ENCODE results near the gene ANKRD33B. TPM values are rescaled to one million over a fixed set of nuclear protein-coding genes. Genes with fewer than 3 reads are reported as not detected.

The ANKRD33B gene
- total and polyA plus RNA-seq, 2 experiments from 2014 or later = 2.9 to 15.4 TPM

- no peaks in the 10 kb centered on the region; the same call in 1 of the 2 replicates for H4K20me1 ChIP-seq (replicated peaks; ENCODE audit: insufficient read depth)
- Mint-ChIP-seq H3K27me3 (ENCODE audit: insufficient read depth, low read depth, poor library complexity) (peaks cover 6% of the 10 kb centered on the region), H3K4me1 (peaks cover 19% of the 10 kb centered on the region), H3K9me3 (no peaks in the 10 kb centered on the region), H3K36me3 (ENCODE audit: low read depth) (peaks cover 14% of the 10 kb centered on the region), H3K27ac (no peak overlapping the region), H3K4me3 (no peak overlapping the region)
- H3K4me3 ChIP-seq = no peak overlapping the region
- H3K27me3 ChIP-seq (ENCODE audit: insufficient read depth) = no peaks in the 10 kb centered on the region
- H3F3A ChIP-seq (replicated peaks; ENCODE audit: low read depth) = no peaks in the 10 kb centered on the region
- no peak overlapping the region for H3K4me2 ChIP-seq
- no peaks in the 10 kb centered on the region for H3K79me2 ChIP-seq (replicated peaks; ENCODE audit: insufficient read depth)
- no peaks in the 10 kb centered on the region for H3K9me2 ChIP-seq (ENCODE audit: insufficient read depth)
- no peak for ATAC-seq
- TF ChIP-seq ZNF114 (CRISPR knock-in tag; IDR thresholded peaks at IDR 0.05) (no peak), STAT1 (IDR thresholded peaks at IDR 0.05; ENCODE audit: unreplicated experiment) (no peak), EZH2 (IDR thresholded peaks at IDR 0.05; ENCODE audit: low read depth, unreplicated experiment) (no peak)
- TF ChIP-seq, protein P1, sequence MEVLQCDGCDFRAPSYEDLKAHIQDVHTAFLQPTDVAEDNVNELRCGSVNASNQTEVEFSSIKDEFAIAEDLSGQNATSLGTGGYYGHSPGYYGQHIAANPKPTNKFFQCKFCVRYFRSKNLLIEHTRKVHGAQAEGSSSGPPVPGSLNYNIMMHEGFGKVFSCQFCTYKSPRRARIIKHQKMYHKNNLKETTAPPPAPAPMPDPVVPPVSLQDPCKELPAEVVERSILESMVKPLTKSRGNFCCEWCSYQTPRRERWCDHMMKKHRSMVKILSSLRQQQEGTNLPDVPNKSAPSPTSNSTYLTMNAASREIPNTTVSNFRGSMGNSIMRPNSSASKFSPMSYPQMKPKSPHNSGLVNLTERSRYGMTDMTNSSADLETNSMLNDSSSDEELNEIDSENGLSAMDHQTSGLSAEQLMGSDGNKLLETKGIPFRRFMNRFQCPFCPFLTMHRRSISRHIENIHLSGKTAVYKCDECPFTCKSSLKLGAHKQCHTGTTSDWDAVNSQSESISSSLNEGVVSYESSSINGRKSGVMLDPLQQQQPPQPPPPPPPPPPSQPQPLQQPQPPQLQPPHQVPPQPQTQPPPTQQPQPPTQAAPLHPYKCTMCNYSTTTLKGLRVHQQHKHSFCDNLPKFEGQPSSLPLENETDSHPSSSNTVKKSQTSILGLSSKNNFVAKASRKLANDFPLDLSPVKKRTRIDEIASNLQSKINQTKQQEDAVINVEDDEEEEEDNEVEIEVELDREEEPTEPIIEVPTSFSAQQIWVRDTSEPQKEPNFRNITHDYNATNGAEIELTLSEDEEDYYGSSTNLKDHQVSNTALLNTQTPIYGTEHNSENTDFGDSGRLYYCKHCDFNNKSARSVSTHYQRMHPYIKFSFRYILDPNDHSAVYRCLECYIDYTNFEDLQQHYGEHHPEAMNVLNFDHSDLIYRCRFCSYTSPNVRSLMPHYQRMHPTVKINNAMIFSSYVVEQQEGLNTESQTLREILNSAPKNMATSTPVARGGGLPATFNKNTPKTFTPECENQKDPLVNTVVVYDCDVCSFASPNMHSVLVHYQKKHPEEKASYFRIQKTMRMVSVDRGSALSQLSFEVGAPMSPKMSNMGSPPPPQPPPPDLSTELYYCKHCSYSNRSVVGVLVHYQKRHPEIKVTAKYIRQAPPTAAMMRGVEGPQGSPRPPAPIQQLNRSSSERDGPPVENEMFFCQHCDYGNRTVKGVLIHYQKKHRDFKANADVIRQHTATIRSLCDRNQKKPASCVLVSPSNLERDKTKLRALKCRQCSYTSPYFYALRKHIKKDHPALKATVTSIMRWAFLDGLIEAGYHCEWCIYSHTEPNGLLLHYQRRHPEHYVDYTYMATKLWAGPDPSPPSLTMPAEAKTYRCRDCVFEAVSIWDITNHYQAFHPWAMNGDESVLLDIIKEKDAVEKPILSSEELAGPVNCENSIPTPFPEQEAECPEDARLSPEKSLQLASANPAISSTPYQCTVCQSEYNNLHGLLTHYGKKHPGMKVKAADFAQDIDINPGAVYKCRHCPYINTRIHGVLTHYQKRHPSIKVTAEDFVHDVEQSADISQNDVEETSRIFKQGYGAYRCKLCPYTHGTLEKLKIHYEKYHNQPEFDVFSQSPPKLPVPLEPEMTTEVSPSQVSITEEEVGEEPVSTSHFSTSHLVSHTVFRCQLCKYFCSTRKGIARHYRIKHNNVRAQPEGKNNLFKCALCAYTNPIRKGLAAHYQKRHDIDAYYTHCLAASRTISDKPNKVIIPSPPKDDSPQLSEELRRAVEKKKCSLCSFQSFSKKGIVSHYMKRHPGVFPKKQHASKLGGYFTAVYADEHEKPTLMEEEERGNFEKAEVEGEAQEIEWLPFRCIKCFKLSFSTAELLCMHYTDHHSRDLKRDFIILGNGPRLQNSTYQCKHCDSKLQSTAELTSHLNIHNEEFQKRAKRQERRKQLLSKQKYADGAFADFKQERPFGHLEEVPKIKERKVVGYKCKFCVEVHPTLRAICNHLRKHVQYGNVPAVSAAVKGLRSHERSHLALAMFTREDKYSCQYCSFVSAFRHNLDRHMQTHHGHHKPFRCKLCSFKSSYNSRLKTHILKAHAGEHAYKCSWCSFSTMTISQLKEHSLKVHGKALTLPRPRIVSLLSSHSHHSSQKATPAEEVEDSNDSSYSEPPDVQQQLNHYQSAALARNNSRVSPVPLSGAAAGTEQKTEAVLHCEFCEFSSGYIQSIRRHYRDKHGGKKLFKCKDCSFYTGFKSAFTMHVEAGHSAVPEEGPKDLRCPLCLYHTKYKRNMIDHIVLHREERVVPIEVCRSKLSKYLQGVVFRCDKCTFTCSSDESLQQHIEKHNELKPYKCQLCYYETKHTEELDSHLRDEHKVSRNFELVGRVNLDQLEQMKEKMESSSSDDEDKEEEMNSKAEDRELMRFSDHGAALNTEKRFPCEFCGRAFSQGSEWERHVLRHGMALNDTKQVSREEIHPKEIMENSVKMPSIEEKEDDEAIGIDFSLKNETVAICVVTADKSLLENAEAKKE (CRISPR knock-in tag; IDR thresholded peaks at IDR 0.05) = no peak
- no peak overlapping the region for H2AFZ ChIP-seq
- peaks cover 10% of the 10 kb centered on the region for H3K4me1 ChIP-seq (ENCODE audit: insufficient read depth)
- DNase-seq (ENCODE audit: low spot score) = no peak
- H3K27ac ChIP-seq (ENCODE audit: low read depth) = no peak overlapping the region
- no peaks in the 10 kb centered on the region for H3K36me3 ChIP-seq (ENCODE audit: insufficient read depth)
These were observed 128.2 kb downstream of the ANKRD33B start for GRCh38 chr5:10691826-10692785.

All from GM23338 (cell line).